Measurements from ENCODE around the gene SORCS2. TPM values are rescaled to one million over a fixed set of nuclear protein-coding genes. Genes with fewer than 3 reads are reported as not detected.

The SORCS2 gene
- total and polyA plus RNA-seq, 2 of the 8 experiments (the other 6 are each of a cell fraction or from before 2014, with no cell fraction given), result 0.36 to 1.8 TPM

DNA sequence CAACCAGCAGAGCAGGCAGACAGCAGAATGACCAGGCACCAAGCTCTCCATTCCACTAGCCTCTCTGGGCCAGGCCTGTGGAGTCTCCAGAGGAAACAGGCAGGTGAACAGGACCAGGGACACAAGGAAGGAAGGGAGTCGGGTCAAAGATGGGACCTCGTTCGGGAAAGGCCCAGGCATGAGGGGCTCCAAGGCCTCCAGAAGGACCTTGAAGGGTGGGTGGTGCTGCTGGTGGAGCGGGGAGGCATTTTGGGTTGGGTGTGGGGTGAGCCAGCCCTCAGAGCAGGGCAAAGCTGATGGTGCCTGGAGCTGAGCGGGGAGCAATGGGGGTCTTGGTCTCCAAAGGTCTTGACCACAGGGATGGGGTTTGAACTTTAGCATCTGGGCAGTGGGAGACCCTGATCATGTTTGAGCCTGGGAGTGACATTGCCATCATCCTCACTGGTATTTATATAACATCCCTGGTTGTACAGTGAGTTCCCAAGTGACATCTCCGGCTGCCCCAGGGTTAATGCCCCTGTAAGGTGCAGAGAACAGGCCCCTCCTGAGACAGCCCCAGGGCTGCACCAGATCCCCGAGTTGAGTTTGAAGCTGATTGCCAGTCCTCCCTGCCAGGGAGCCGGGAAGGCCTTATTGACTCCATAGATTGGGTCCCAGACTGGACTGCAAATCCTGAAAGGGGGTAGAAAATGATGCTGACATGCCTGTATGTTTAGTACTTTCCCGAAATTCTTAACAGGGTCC is 189.7 kb downstream of the SORCS2 start (continued):
- TF ChIP-seq, protein P1, sequence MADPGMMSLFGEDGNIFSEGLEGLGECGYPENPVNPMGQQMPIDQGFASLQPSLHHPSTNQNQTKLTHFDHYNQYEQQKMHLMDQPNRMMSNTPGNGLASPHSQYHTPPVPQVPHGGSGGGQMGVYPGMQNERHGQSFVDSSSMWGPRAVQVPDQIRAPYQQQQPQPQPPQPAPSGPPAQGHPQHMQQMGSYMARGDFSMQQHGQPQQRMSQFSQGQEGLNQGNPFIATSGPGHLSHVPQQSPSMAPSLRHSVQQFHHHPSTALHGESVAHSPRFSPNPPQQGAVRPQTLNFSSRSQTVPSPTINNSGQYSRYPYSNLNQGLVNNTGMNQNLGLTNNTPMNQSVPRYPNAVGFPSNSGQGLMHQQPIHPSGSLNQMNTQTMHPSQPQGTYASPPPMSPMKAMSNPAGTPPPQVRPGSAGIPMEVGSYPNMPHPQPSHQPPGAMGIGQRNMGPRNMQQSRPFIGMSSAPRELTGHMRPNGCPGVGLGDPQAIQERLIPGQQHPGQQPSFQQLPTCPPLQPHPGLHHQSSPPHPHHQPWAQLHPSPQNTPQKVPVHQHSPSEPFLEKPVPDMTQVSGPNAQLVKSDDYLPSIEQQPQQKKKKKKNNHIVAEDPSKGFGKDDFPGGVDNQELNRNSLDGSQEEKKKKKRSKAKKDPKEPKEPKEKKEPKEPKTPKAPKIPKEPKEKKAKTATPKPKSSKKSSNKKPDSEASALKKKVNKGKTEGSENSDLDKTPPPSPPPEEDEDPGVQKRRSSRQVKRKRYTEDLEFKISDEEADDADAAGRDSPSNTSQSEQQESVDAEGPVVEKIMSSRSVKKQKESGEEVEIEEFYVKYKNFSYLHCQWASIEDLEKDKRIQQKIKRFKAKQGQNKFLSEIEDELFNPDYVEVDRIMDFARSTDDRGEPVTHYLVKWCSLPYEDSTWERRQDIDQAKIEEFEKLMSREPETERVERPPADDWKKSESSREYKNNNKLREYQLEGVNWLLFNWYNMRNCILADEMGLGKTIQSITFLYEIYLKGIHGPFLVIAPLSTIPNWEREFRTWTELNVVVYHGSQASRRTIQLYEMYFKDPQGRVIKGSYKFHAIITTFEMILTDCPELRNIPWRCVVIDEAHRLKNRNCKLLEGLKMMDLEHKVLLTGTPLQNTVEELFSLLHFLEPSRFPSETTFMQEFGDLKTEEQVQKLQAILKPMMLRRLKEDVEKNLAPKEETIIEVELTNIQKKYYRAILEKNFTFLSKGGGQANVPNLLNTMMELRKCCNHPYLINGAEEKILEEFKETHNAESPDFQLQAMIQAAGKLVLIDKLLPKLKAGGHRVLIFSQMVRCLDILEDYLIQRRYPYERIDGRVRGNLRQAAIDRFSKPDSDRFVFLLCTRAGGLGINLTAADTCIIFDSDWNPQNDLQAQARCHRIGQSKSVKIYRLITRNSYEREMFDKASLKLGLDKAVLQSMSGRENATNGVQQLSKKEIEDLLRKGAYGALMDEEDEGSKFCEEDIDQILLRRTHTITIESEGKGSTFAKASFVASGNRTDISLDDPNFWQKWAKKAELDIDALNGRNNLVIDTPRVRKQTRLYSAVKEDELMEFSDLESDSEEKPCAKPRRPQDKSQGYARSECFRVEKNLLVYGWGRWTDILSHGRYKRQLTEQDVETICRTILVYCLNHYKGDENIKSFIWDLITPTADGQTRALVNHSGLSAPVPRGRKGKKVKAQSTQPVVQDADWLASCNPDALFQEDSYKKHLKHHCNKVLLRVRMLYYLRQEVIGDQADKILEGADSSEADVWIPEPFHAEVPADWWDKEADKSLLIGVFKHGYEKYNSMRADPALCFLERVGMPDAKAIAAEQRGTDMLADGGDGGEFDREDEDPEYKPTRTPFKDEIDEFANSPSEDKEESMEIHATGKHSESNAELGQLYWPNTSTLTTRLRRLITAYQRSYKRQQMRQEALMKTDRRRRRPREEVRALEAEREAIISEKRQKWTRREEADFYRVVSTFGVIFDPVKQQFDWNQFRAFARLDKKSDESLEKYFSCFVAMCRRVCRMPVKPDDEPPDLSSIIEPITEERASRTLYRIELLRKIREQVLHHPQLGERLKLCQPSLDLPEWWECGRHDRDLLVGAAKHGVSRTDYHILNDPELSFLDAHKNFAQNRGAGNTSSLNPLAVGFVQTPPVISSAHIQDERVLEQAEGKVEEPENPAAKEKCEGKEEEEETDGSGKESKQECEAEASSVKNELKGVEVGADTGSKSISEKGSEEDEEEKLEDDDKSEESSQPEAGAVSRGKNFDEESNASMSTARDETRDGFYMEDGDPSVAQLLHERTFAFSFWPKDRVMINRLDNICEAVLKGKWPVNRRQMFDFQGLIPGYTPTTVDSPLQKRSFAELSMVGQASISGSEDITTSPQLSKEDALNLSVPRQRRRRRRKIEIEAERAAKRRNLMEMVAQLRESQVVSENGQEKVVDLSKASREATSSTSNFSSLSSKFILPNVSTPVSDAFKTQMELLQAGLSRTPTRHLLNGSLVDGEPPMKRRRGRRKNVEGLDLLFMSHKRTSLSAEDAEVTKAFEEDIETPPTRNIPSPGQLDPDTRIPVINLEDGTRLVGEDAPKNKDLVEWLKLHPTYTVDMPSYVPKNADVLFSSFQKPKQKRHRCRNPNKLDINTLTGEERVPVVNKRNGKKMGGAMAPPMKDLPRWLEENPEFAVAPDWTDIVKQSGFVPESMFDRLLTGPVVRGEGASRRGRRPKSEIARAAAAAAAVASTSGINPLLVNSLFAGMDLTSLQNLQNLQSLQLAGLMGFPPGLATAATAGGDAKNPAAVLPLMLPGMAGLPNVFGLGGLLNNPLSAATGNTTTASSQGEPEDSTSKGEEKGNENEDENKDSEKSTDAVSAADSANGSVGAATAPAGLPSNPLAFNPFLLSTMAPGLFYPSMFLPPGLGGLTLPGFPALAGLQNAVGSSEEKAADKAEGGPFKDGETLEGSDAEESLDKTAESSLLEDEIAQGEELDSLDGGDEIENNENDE (IDR thresholded peaks at IDR 0.05; ENCODE audit: insufficient replicate concordance, low read length), result no peak
- TF ChIP-seq CBX5 (IDR thresholded peaks at IDR 0.05; ENCODE audit: low read depth, low read length), result no peak
- no peak for TF ChIP-seq ASH2L (IDR thresholded peaks at IDR 0.05; ENCODE audit: low read length)
- no peak for TF ChIP-seq POU5F1 (IDR thresholded peaks at IDR 0.05; ENCODE audit: low read depth, low read length)
- TF ChIP-seq TCF12 (IDR thresholded peaks at IDR 0.05; ENCODE audit: low read depth, low read length), result no peak
- TF ChIP-seq BACH1 (IDR thresholded peaks at IDR 0.05; ENCODE audit: low read length), result no peak
- TF ChIP-seq TBP (IDR thresholded peaks at IDR 0.05; ENCODE audit: low read depth, low read length), result no peak
- no peak for TF ChIP-seq HDAC2 (IDR thresholded peaks at IDR 0.05; ENCODE audit: borderline replicate concordance in 1 of 2, low read depth in 2 of 2, low read length in 2 of 2)
- TF ChIP-seq, protein P2, sequence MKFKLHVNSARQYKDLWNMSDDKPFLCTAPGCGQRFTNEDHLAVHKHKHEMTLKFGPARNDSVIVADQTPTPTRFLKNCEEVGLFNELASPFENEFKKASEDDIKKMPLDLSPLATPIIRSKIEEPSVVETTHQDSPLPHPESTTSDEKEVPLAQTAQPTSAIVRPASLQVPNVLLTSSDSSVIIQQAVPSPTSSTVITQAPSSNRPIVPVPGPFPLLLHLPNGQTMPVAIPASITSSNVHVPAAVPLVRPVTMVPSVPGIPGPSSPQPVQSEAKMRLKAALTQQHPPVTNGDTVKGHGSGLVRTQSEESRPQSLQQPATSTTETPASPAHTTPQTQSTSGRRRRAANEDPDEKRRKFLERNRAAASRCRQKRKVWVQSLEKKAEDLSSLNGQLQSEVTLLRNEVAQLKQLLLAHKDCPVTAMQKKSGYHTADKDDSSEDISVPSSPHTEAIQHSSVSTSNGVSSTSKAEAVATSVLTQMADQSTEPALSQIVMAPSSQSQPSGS (IDR thresholded peaks at IDR 0.05; ENCODE audit: low read length), result no peak
